Astrocyte (in vitro differentiated cells and primary cell): ENCODE measurements around the gene ATN1.

ENCODE experiments used
- EZH2 ChIP-seq: IDR thresholded peaks from 2 replicates; pipeline ENCODE4 v1.6.1; 2012; ENCODE audit warnings: mild to moderate bottlenecking, low read length, inconsistent platforms; ENCODE audit not compliant: insufficient read depth
- TF ChIP-seq, protein P1 (sequence below): IDR thresholded peaks from 2 replicates; pipeline ENCODE4 v1.5.1; 2011; ENCODE audit warnings: low read depth, mild to moderate bottlenecking, inconsistent platforms, low read length, moderate library complexity; ENCODE audit not compliant: insufficient read depth

- TF ChIP-seq, protein P1, sequence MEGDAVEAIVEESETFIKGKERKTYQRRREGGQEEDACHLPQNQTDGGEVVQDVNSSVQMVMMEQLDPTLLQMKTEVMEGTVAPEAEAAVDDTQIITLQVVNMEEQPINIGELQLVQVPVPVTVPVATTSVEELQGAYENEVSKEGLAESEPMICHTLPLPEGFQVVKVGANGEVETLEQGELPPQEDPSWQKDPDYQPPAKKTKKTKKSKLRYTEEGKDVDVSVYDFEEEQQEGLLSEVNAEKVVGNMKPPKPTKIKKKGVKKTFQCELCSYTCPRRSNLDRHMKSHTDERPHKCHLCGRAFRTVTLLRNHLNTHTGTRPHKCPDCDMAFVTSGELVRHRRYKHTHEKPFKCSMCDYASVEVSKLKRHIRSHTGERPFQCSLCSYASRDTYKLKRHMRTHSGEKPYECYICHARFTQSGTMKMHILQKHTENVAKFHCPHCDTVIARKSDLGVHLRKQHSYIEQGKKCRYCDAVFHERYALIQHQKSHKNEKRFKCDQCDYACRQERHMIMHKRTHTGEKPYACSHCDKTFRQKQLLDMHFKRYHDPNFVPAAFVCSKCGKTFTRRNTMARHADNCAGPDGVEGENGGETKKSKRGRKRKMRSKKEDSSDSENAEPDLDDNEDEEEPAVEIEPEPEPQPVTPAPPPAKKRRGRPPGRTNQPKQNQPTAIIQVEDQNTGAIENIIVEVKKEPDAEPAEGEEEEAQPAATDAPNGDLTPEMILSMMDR, result no peak
- no peak for TF ChIP-seq EZH2
Measured at GRCh38 chr12:6936636-6937480, 9.1 kb downstream of the ATN1 start.
